Keratinocyte (primary cell): Measurements from ENCODE around the gene SUN2. TPM values are rescaled to one million over a fixed set of nuclear protein-coding genes. Genes with fewer than 3 reads are reported as not detected.

Experiments used
- DNase-seq: peaks from one replicate; pipeline ENCODE4 v3.0.0-alpha.2; 2011; ENCODE audit warnings: low read depth, missing footprints, low spot score
- FAIRE-seq: peaks from 2 replicates; lab custom pipeline; 2011; peaks lifted over from hg19 to GRCh38; lab: Jason Lieb, UNC
- H2AFZ ChIP-seq: 2 replicates; pipeline ENCODE4 v1.6.0; 2012; ENCODE audit warnings: low read length, control low read depth, inconsistent platforms; ENCODE audit not compliant: control insufficient read depth
- H3K27ac ChIP-seq: 2 replicates; pipeline ENCODE4 v1.5.1; 2011; ENCODE audit warnings: low read length; ENCODE audit not compliant: control insufficient read depth, insufficient read depth
- H3K27me3 ChIP-seq: 3 replicates; pipeline ENCODE4 v1.6.0; 2011; ENCODE audit warnings: low read length; ENCODE audit not compliant: control insufficient read depth, insufficient read depth; ENCODE audit errors: extremely low read depth
- H3K36me3 ChIP-seq, 2 experiments: 2 replicates in 1 of 2; 3 replicates in 1 of 2; pipeline ENCODE4 v1.5.1; 2011; ENCODE audit warnings: low read length in 2 of 2, mild to moderate bottlenecking in 1 of 2; ENCODE audit not compliant: control insufficient read depth in 2 of 2, insufficient read depth in 2 of 2; ENCODE audit errors: extremely low read depth in 1 of 2
- H3K4me1 ChIP-seq: 3 replicates; pipeline ENCODE4 v1.5.1; 2011; ENCODE audit warnings: low read length; ENCODE audit not compliant: control insufficient read depth, insufficient read depth; ENCODE audit errors: extremely low read depth
- H3K4me2 ChIP-seq: 3 replicates; pipeline ENCODE4 v1.6.0; 2011; ENCODE audit warnings: low read depth, low read length; ENCODE audit not compliant: control insufficient read depth, insufficient read depth; ENCODE audit errors: extremely low read depth
- H3K4me3 ChIP-seq, 3 experiments: fragments of 200-600 bp in 1 of 3; sonication (generic) in 1 of 3; 2 replicates in 2 of 3; 3 replicates in 1 of 3; pipeline ENCODE4 v1.5.1; 2011 to 2016; ENCODE audit warnings: low read length in 3 of 3, mild to moderate bottlenecking in 3 of 3, control low read depth in 2 of 3, inconsistent platforms in 1 of 3, low read depth in 1 of 3, mixed read lengths in 1 of 3, mixed run types in 1 of 3, moderate library complexity in 1 of 3; ENCODE audit not compliant: control insufficient read depth in 2 of 3, insufficient read depth in 2 of 3; ENCODE audit errors: extremely low read depth in 1 of 3
- H3K79me2 ChIP-seq: 2 replicates; pipeline ENCODE4 v1.6.0; 2012; ENCODE audit warnings: low read length; ENCODE audit not compliant: control insufficient read depth, insufficient read depth
- H3K9ac ChIP-seq: 3 replicates; pipeline ENCODE4 v1.6.0; 2011; ENCODE audit warnings: low read length; ENCODE audit not compliant: control insufficient read depth, insufficient read depth; ENCODE audit errors: extremely low read depth
- H3K9me1 ChIP-seq: 3 replicates; pipeline ENCODE4 v1.6.0; 2011; ENCODE audit warnings: low read length; ENCODE audit not compliant: control insufficient read depth, insufficient read depth; ENCODE audit errors: extremely low read depth
- H3K9me3 ChIP-seq: 2 replicates; pipeline ENCODE4 v1.5.1; 2012; ENCODE audit warnings: low read depth, low read length; ENCODE audit not compliant: control insufficient read depth
- H4K20me1 ChIP-seq: 3 replicates; pipeline ENCODE4 v1.6.0; 2011; ENCODE audit warnings: low read length; ENCODE audit not compliant: control insufficient read depth, insufficient read depth; ENCODE audit errors: extremely low read depth
- EZH2 ChIP-seq: IDR thresholded peaks from one replicate; pipeline ENCODE4 v1.6.1; 2012; ENCODE audit warnings: inconsistent platforms, mild to moderate bottlenecking, low read length, moderate library complexity
- dilution Hi-C: fragments of 300-500 bp; cut with MboI; formaldehyde crosslinking; loops from one replicate; pipeline ENCODE4 v1.7.0; 2020; ENCODE audit warnings: low sequenced_read_pairs; ENCODE audit not compliant: extremely low pct_ligation_motif_present
- polyA plus RNA-seq, 5 experiments: library from polyadenylated mRNA; depleted of rRNA in 3 of 5; stranded (reverse) in 3 of 5; stranded (forward) in 1 of 5; unstranded in 1 of 5; fragments of >200 nt; gene quantifications; 1 replicate in 1 of 5; 2 replicates in 3 of 5; 3 replicates in 1 of 5; pipeline versions ENCODE4 v1.2.1 to v1.2.3, GENCODE V29; 2011 to 2012; ENCODE audit warnings: missing spikeins in 2 of 5, low read depth in 1 of 5, low replicate concordance in 1 of 5
- TF ChIP-seq, protein P1 (sequence below), 3 experiments: IDR thresholded peaks in 1 of 3; conservative IDR thresholded peaks in 1 of 3; optimal IDR thresholded peaks in 1 of 3; 2 replicates in 2 of 3; 3 replicates in 1 of 3; pipeline versions ENCODE3 to v1.5.1; 2011; ENCODE audit warnings: low read length in 3 of 3, mild to moderate bottlenecking in 3 of 3, moderate library complexity in 2 of 3, control low read depth in 1 of 3, inconsistent platforms in 1 of 3; ENCODE audit not compliant: insufficient read depth in 2 of 3; ENCODE audit errors: extremely low read depth in 1 of 3

The SUN2 gene
- polyA plus RNA-seq, 1 donor (not counting 4 experiments of a cell fraction or from before 2014, with no cell fraction given) = 15.9 TPM

DNA sequence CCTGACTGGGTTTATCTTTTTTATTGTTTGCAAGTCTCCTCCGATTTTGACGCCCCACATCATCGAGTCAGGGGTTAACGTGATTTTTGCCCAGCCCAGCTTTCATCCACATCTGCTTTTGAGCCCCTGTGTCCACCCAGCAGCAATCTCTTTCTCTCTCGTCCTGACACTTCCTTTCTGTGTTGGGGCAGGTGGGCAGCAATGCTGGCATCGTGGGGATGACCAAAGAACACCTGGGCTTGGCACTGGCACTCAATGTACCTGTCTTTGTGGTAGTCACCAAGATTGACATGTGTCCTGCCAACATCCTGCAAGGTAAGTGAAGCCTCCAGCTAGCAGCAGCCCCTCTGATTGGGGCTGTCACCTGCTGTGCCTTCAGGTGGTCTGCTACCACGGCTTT lies 34.2 kb downstream of the SUN2 start:
- TF ChIP-seq, protein P1, sequence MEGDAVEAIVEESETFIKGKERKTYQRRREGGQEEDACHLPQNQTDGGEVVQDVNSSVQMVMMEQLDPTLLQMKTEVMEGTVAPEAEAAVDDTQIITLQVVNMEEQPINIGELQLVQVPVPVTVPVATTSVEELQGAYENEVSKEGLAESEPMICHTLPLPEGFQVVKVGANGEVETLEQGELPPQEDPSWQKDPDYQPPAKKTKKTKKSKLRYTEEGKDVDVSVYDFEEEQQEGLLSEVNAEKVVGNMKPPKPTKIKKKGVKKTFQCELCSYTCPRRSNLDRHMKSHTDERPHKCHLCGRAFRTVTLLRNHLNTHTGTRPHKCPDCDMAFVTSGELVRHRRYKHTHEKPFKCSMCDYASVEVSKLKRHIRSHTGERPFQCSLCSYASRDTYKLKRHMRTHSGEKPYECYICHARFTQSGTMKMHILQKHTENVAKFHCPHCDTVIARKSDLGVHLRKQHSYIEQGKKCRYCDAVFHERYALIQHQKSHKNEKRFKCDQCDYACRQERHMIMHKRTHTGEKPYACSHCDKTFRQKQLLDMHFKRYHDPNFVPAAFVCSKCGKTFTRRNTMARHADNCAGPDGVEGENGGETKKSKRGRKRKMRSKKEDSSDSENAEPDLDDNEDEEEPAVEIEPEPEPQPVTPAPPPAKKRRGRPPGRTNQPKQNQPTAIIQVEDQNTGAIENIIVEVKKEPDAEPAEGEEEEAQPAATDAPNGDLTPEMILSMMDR (optimal IDR thresholded peaks at IDR 0.05 in 1 of 3, IDR thresholded peaks at IDR 0.05 in 1 of 3, conservative IDR thresholded peaks at IDR 0.05 in 1 of 3; ENCODE audit: extremely low read depth in 1 of 3, insufficient read depth in 2 of 3, low read length in 3 of 3) = no peak
- TF ChIP-seq EZH2 = no peak
- Histone ChIP-seq H4K20me1 (no peaks in the 10 kb centered on the region), H3K27ac (no peak overlapping the region), H3K27me3 (no peaks in the 10 kb centered on the region), H3K9ac (no peak overlapping the region), H3K4me3 (no peak overlapping the region), H3K9me3 (no peaks in the 10 kb centered on the region), H3K79me2 (peaks cover 3% of the 10 kb centered on the region), H2AFZ (no peak overlapping the region), H3K4me2 (no peak overlapping the region), H3K9me1 (no peaks in the 10 kb centered on the region), H3K36me3 (peaks cover 37 to 48% of the 10 kb centered on the region in 2 experiments), H3K4me1 (peaks cover 11% of the 10 kb centered on the region)
- no peak for FAIRE-seq
- dilution Hi-C loops = no loop called here
- DNase-seq = no peak

DNA sequence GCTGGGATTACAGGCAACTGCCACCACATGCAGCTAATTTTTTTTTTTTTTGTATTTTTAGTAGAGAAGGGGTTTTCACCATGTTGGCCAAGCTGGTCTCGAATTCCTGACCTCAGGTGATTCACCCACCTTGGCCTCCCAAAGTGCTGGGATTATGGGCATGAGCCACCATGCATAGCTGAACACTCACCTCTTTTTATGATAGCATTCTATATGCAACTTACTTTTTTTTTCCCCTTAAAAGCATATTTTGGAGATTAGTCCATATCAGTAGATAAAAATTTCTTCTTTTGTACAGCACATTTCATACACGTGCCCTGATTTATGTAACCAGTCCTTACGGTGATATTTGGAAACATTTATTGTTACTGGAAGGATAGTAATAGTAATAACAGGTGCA lies 35.4 kb downstream of the SUN2 start:
- no peak for TF ChIP-seq EZH2
- TF ChIP-seq, protein P1 (optimal IDR thresholded peaks at IDR 0.05 in 1 of 3, IDR thresholded peaks at IDR 0.05 in 1 of 3, conservative IDR thresholded peaks at IDR 0.05 in 1 of 3; ENCODE audit: extremely low read depth in 1 of 3, insufficient read depth in 2 of 3, low read length in 3 of 3) = no peak
- H2AFZ ChIP-seq = no peak overlapping the region
- dilution Hi-C loops = no loop called here
- H3K27ac ChIP-seq = no peak overlapping the region
- peaks cover 11% of the 10 kb centered on the region for H3K4me1 ChIP-seq
- H3K27me3 ChIP-seq = no peaks in the 10 kb centered on the region
- H3K36me3 ChIP-seq = peaks cover 29 to 38% of the 10 kb centered on the region in 2 experiments
- H3K4me2 ChIP-seq = no peak overlapping the region
- H3K4me3 ChIP-seq = no peak overlapping the region
- no peaks in the 10 kb centered on the region for H3K9me3 ChIP-seq
- H3K9me1 ChIP-seq = peaks cover under 1% of the 10 kb centered on the region
- H3K9ac ChIP-seq = no peak overlapping the region
- FAIRE-seq (no peak), DNase-seq (no peak)
- peaks cover 12% of the 10 kb centered on the region for H3K79me2 ChIP-seq
- H4K20me1 ChIP-seq = no peaks in the 10 kb centered on the region
